Body of pancreas (tissue), 4 donors: ENCODE results near the gene ZNF175. TPM values are rescaled to one million over a fixed set of nuclear protein-coding genes. Genes with fewer than 3 reads are reported as not detected.

Experiments used
- ATAC-seq: fragments of 150-250 bp; one replicate; pipeline ENCODE4 v1.9.1; 2016
- DNase-seq, 4 donors: peaks; one replicate each; pipeline ENCODE4 v3.0.0-alpha.2; 2019
- H3K27ac ChIP-seq, 4 donors: fragments of 200-600 bp; sonication (generic); 1 replicate in 3 of 4; 2 replicates in 1 of 4; pipeline versions ENCODE4 v1.5.1 to v1.6.1; 2016 to 2019; ENCODE audit warnings: mild to moderate bottlenecking in 1 of 4, mixed read lengths in 1 of 4, moderate library complexity in 1 of 4
- H3K27me3 ChIP-seq, 2 donors: fragments of 200-600 bp; sonication (generic); one replicate each; pipeline ENCODE4 v1.6.0; 2016; ENCODE audit warnings: mild to moderate bottlenecking in 1 of 2
- H3K36me3 ChIP-seq, 2 donors: fragments of 200-600 bp; sonication (generic); replicated peaks in 1 of 2; 2 replicates each; pipeline ENCODE4 v1.5.1; 2016; ENCODE audit warnings: low read depth in 2 of 2; ENCODE audit not compliant: insufficient read depth in 1 of 2
- H3K4me1 ChIP-seq: fragments of 200-600 bp; sonication (generic); one replicate; pipeline ENCODE4 v1.6.0; 2016
- H3K4me3 ChIP-seq, 2 donors: fragments of 200-600 bp; sonication (generic); 1 replicate in 1 of 2; 2 replicates in 1 of 2; pipeline ENCODE4 v1.5.1; 2016 to 2019
- H3K9me3 ChIP-seq, 3 donors: fragments of 200-600 bp; sonication (generic); 1 replicate in 2 of 3; 2 replicates in 1 of 3; pipeline ENCODE4 v1.5.1; 2016
- CTCF ChIP-seq, 7 experiments: fragments of 450-650 bp in 4 of 7; fragments of 200-600 bp in 3 of 7; sonication (generic) in 3 of 7; IDR thresholded peaks; one replicate each; pipeline ENCODE4 v1.5.1; 2016 to 2019; ENCODE audit warnings: antibody characterized with exemption in 7 of 7
- POLR2A ChIP-seq, 3 donors: fragments of 450-650 bp; IDR thresholded peaks; one replicate each; pipeline ENCODE4 v1.6.1; 2016; ENCODE audit warnings: antibody characterized with exemption in 3 of 3, mild to moderate bottlenecking in 2 of 3
- WGBS, 2 donors: methylation state at CpG; one replicate each; pipeline ENCODE4 v1.1.5; 2017; 5-methylcytosine and 5-hydroxymethylcytosine counted together
- intact Hi-C: fragments of 100-400 bp; cut with DNase I; formaldehyde crosslinking; loops from one replicate; pipeline ENCODE4 v1.15.1; 2023
- total RNA-seq, 2 donors: library from RNA; depleted of rRNA; stranded (reverse); fragments of >200 nt; gene quantifications; one replicate each; pipeline ENCODE4 v1.1.0, GENCODE V29; 2016

ZNF175 gene
- total RNA-seq, 2 donors from 2014 or later: 4.3 to 5.2 TPM

GRCh38 chr19:51587264-51588191 is 16.4 kb downstream of the ZNF175 start:
- peaks cover 0 to 3% of the 10 kb centered on the region in 2 donors for H3K36me3 ChIP-seq
- no peak overlapping the region for H3K4me3 ChIP-seq
- no peaks in the 10 kb centered on the region for H3K4me1 ChIP-seq
- intact Hi-C loops: no loop called here
- peaks cover 0 to 21% (median 0%) of the 10 kb centered on the region in 3 donors for H3K9me3 ChIP-seq
- no peak overlapping the region for H3K27ac ChIP-seq
- WGBS, 2 donors: 96% methylated on average over 9 of the region's 9 CpGs
- ATAC-seq: no peak
- TF ChIP-seq POLR2A (IDR thresholded peaks at IDR 0.05): no peak
- TF ChIP-seq CTCF (IDR thresholded peaks at IDR 0.05): no peak
- H3K27me3 ChIP-seq: no peaks in the 10 kb centered on the region
- no peak for DNase-seq

- 90 to 96% methylated on average over 2 of the region's 2 CpGs for WGBS, 2 donors
- Histone ChIP-seq H3K27me3 (no peaks in the 10 kb centered on the region), H3K4me1 (peaks cover 10% of the 10 kb centered on the region), H3K9me3 (peaks cover 0 to 21% (median 0%) of the 10 kb centered on the region in 3 donors), H3K27ac (no peak overlapping the region), H3K4me3 (no peak overlapping the region), H3K36me3 (no peaks in the 10 kb centered on the region)
- TF ChIP-seq POLR2A (IDR thresholded peaks at IDR 0.05) (no peak), CTCF (IDR thresholded peaks at IDR 0.05) (no peak)
- intact Hi-C loops: no loop called here
- DNase-seq (no peak), ATAC-seq (no peak)
Observed at GRCh38 chr19:51589511-51589910, 18.4 kb downstream of the ZNF175 start.

GRCh38 chr19:51590441-51590840 is 19.4 kb downstream of the ZNF175 start:
- TF ChIP-seq CTCF (IDR thresholded peaks at IDR 0.05): no peak
- no peak for TF ChIP-seq POLR2A (IDR thresholded peaks at IDR 0.05)
- Histone ChIP-seq H3K9me3 (peaks cover 0 to 21% (median 0%) of the 10 kb centered on the region in 3 donors), H3K4me3 (no peak overlapping the region), H3K27ac (no peak overlapping the region), H3K4me1 (peaks cover 19% of the 10 kb centered on the region), H3K36me3 (no peaks in the 10 kb centered on the region), H3K27me3 (no peaks in the 10 kb centered on the region)
- DNase-seq (no peak), ATAC-seq (no peak)
- WGBS, 2 donors: 78 to 97% methylated on average over 3 of the region's 3 CpGs
- intact Hi-C loops: loop anchor here (10.0 kb wide), 1 partner anchor 104 kb away; the partner anchor contains the start of gene SPACA6

- Histone ChIP-seq H3K4me3 (no peak overlapping the region), H3K27me3 (no peaks in the 10 kb centered on the region), H3K36me3 (no peaks in the 10 kb centered on the region), H3K9me3 (peaks cover 0 to 9% (median 0%) of the 10 kb centered on the region in 3 donors), H3K4me1 (peaks cover 20% of the 10 kb centered on the region), H3K27ac (no peak overlapping the region)
- WGBS, 2 donors: 57 to 72% methylated on average over 1 of the region's 1 CpG
- TF ChIP-seq CTCF (IDR thresholded peaks at IDR 0.05) (no peak), POLR2A (IDR thresholded peaks at IDR 0.05) (no peak)
- no peak for ATAC-seq
- DNase-seq: no peak
- intact Hi-C loops: loop anchor here (10.0 kb wide), 1 partner anchor 102 kb away; the partner anchor contains the start of gene SPACA6
Observed at GRCh38 chr19:51592521-51592920, 21.4 kb downstream of the ZNF175 start.
